ENCODE measurements around the gene GIPC2.
"Not testable (repeated sequence)": the region's sequence is repeated elsewhere in the genome, so short reads cannot be mapped to it uniquely, and the experiment has no call there.

GIPC2 gene

GRCh38 chr1:78045926-78046778, at the start of gene GIPC2:
Gene GIPC2, plus strand, starts transcription at chr1:78045966. Its CDS starts 129 bp downstream, at chr1:78046095.
- DNase-seq (ENCODE audit: low spot score) = peak; percentile 8

- DNase-seq (ENCODE audit: low spot score) = no peak
These were observed 49.0 kb upstream of the GIPC2 start for GRCh38 chr1:77996734-77997133.

GRCh38 chr1:78000536-78000935, 45.2 kb upstream of the GIPC2 start:
- DNase-seq (ENCODE audit: low spot score) = not testable (repeated sequence)

DNA sequence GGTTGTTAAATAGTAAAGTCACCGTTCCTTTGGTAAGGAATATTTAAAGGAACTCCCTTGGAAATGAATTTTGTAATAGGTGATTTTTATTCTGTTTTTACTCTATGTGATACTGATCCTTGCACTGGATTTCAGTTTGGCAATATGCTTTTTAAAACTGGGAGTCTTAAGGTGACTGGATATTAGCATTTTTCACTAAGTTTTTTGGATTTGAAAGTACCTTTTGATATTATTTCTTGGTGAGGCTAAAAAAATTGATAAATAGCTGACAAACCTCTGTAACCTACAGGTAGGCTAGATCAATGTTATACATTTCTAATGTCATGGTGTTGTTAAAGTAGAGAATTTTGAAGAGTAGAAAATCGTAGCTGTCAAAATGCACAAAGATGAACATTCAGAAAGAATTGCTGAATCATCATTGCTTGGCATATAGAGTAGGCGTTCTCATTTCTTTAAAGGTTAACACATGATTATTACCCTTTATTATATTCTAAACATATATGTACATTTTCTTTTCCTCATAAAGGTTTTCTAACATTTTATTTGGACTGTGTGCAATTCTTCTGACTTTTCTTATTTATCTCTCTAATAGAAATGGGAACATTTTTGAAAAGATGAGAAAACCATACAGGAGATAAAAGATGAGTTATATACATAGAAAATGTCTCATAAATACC, 42.6 kb upstream of the GIPC2 start:
- DNase-seq (ENCODE audit: low spot score) = no peak

DNA sequence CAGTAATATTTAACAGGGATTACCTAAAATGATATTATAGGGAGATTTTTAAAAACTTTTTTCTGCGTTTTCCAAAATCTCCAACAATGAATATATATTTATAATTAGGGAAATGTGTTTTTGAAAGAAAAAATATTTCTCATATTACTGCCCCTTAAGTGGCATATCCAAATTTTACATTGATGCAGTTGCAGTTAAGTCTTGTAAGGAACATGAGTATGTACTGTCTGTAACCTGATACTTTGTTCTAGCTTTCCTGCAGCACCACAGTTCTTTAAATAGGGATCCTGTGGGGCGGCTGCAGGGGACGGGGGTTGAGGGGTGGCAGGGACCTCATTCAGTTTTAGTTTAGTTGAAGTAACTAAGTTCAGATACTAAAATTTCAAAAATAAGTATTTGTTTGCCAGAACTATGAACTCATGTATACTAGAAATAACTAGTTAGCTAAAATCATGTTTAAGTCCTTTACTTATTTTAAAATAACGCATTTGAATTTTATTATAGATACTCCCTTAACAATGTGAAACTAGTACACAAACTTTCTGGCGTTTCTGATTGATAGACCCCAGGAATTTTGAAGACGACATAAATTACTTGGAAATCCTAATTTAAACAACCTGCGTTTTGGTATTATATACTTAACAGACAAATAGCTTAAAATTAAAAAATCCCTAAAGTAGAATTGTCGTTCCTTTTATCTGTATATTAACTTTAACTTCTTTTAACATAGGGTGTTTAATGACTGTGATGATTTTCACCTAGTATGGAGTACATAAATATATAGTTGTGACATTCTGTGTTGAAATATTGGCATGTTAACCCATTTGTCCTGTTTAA, 41.7 kb upstream of the GIPC2 start:
- DNase-seq (ENCODE audit: low spot score) = peak; percentile 86

- peak; percentile 96 for DNase-seq (ENCODE audit: low spot score)
These were observed 40.9 kb upstream of the GIPC2 start, which contains the start of gene DNAJB4 for GRCh38 chr1:78004719-78005447. Gene DNAJB4, plus strand, starts transcription at chr1:78004939. Its CDS starts 172 bp downstream, at chr1:78005111.

DNA sequence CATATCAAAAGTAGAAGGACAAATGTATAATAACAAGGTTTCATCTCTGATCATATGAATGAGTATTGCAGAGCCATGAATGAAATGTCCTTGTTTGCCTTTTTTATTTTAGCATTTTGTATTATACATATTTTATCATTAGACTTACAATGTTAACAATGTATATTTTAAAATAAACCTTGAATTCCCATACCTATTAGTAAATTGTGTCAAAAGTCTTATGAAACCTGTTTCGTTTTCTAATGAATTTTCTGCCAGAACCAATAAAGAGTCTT, 40.4 kb upstream of the GIPC2 start:
- no peak for DNase-seq (ENCODE audit: low spot score)

GRCh38 chr1:78005755-78006154, 40.0 kb upstream of the GIPC2 start:
- DNase-seq (ENCODE audit: low spot score) = peak; percentile 20

- no peak for DNase-seq (ENCODE audit: low spot score)
These were observed 39.2 kb upstream of the GIPC2 start for GRCh38 chr1:78006521-78006920.

GRCh38 chr1:78007677-78008341, 38.0 kb upstream of the GIPC2 start:
- no peak for DNase-seq (ENCODE audit: low spot score)

GRCh38 chr1:78009276-78009675, 36.5 kb upstream of the GIPC2 start:
- DNase-seq (ENCODE audit: low spot score) = no peak

DNA sequence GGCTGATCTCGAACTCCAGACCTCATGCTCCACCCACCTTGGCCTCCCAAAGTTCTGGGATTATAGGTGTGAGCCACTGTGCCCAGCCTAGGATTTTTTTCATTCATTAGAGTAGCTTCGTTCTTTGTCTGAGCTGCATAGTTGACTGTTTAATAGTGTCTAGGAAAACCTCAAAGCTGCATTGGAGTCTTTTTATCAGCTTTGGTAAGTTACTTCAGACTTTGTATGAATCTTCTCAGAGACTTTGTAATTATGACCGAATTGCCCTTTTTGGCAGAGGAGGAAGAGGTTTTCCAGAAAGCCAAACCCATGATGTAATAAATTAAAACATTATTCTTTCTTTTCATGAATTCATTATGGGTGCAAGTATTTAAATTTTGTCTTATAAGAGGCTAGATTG, 35.9 kb upstream of the GIPC2 start:
- no peak for DNase-seq (ENCODE audit: low spot score)

DNA sequence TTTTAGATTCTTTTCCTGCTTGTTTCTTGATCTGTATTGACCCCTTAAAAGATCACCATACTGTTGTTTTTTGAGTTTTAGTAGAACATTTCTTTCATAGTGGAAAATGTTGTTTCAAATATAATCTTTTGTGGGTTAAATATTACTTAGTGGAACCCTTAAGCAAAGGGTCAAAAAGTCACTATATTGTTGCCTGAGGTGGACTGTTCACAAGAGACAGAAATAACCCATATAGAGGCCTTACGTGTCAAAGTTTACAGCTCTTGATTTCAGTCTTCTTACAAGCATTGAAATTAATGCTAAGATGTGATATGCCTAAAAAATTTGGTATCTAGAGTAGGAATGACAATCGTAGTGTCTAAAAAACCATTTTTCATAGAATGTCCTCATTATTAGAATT, 34.7 kb upstream of the GIPC2 start:
- no peak for DNase-seq (ENCODE audit: low spot score)

- no peak for DNase-seq (ENCODE audit: low spot score)
These were observed 30.6 kb upstream of the GIPC2 start for GRCh38 chr1:78015148-78015547.

DNA sequence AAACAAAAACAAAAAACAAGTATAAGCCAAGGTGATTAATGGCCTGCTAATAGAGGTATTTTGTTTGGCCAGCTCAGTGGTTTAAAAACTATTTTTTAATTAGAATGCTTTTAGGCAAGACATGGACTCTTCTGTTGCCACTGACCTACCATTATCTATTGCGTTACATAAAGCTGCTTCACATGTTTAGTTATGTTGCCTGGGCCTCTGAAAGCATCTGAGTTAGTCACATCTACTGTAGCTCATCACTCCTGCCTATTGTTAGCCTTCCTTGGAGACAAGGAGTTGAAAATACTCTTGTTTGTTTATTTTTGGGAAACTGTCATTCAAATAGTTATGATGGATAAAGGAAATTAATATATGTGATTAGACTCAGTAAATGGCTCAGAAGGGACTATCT, 26.7 kb upstream of the GIPC2 start:
- no peak for DNase-seq (ENCODE audit: low spot score)

DNA sequence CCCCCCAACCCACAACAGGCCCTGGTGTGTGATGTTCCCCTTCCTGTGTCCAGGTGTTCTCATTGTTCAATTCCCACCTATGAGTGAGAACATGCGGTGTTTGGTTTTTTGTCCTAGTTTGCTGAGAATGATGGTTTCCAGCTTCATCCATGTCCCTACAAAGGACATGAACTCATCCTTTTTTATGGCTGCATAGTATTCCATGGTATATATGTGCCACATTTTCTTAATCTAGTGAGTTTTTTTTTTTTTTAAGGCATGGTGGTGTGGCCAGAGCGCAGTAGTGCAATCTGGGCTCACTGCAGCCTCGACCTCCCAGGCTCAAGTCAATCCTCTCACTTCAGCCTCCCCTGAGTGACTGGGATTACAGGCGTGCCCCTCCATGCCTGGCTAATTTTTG, 24.6 kb upstream of the GIPC2 start:
- not testable (repeated sequence) for DNase-seq (ENCODE audit: low spot score)

GRCh38 chr1:78029793-78030192, 16.0 kb upstream of the GIPC2 start:
- DNase-seq (ENCODE audit: low spot score) = no peak

DNA sequence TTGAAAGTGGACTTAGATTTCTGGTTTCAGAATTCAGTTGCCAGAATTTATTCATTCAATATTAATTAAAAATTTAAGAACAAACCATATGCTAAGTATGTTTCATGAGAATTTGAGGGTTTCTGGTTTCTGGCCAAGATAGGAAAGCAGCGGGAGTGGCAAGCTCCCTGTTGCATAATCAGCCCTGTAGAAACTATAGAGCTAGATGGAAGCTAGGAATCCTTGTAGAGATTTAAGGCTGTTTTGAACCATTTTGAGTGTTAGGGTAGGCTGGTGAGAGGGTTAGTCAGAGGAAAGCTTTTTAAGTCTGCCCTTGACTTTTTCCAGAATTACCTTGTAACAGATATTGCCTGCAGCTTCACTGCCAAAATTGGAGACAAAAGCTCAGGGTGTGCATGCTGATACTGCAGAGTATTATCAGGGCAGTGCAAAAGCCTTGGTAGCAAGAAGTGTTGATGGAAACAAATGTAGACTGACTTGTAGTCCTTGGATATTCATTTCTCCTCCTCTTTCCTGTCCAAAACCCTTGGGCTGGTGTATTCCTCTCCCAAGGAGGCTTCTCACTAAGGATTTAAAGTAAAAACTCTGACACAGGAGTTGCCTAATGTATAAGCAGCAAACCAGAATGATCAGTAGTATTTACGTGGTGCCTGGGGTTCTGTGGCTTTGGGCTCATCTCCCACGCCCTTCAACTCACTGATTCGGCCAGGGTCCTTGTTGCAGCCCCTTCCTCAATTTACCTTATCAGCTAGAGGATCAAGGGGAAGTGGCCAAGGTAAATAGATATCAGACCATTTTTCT, 12.6 kb upstream of the GIPC2 start:
- no peak for DNase-seq (ENCODE audit: low spot score)

GRCh38 chr1:78033797-78034172, 12.0 kb upstream of the GIPC2 start:
- no peak for DNase-seq (ENCODE audit: low spot score)

- no peak for DNase-seq (ENCODE audit: low spot score)
These were observed 10.6 kb upstream of the GIPC2 start for GRCh38 chr1:78035121-78035520.

DNA sequence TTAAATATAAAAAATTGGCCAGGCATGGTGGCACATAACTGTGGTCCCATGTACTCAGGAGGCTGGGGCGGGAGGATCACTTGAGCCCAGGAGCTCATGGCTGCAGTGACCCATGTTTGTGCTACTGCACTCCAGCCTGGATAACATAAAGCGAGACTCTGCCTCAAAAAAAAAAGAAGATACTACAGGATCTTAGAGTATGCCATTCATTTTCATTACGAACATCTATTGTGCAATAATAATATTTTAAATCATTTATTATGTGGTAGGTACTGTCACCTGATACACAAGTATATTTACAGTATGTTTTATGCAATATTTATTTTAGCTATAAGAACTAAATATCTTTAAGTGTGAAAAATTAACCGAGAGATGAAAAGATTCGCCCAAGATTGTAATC, 9.3 kb upstream of the GIPC2 start:
- no peak for DNase-seq (ENCODE audit: low spot score)

Data from SW480 (cell line).